ENCODE results near the gene ZNF76. TPM values are rescaled to one million over a fixed set of nuclear protein-coding genes. Genes with fewer than 3 reads are reported as not detected.

Gene ZNF76
- total RNA-seq, 1 donor from 2014 or later: 53.4 TPM

- DNase-seq (ENCODE audit: low spot score): no peak
Measured at GRCh38 chr6:35236223-35236622, 23.3 kb upstream of the ZNF76 start.

- DNase-seq (ENCODE audit: low spot score): no peak
Measured at GRCh38 chr6:35237476-35237875, 22.1 kb upstream of the ZNF76 start.

- DNase-seq (ENCODE audit: low spot score): peak; percentile 53
Measured at GRCh38 chr6:35238843-35239289, 20.7 kb upstream of the ZNF76 start.

GRCh38 chr6:35239581-35239980 is 20.0 kb upstream of the ZNF76 start:
- no peak for DNase-seq (ENCODE audit: low spot score)

GRCh38 chr6:35240838-35241801 is 18.4 kb upstream of the ZNF76 start:
- peak; percentile 82 for DNase-seq (ENCODE audit: low spot score)

GRCh38 chr6:35242486-35242885 is 17.0 kb upstream of the ZNF76 start:
- DNase-seq (ENCODE audit: low spot score): no peak

- no peak for DNase-seq (ENCODE audit: low spot score)
Measured at GRCh38 chr6:35242906-35243305, 16.6 kb upstream of the ZNF76 start.

GRCh38 chr6:35243386-35243958 is 16.1 kb upstream of the ZNF76 start:
- DNase-seq (ENCODE audit: low spot score): no peak

- no peak for DNase-seq (ENCODE audit: low spot score)
Measured at GRCh38 chr6:35244551-35244950, 15.0 kb upstream of the ZNF76 start.

GRCh38 chr6:35247642-35248231 is 11.8 kb upstream of the ZNF76 start:
- DNase-seq (ENCODE audit: low spot score): no peak

GRCh38 chr6:35248300-35248699 is 11.2 kb upstream of the ZNF76 start:
- no peak for DNase-seq (ENCODE audit: low spot score)

GRCh38 chr6:35248965-35249364 is 10.6 kb upstream of the ZNF76 start:
- DNase-seq (ENCODE audit: low spot score): no peak

GRCh38 chr6:35251949-35252348 is 7.6 kb upstream of the ZNF76 start:
- DNase-seq (ENCODE audit: low spot score): no peak

GRCh38 chr6:35253249-35253648 is 6.3 kb upstream of the ZNF76 start:
- DNase-seq (ENCODE audit: low spot score): no peak

GRCh38 chr6:35258336-35258735 is 1.2 kb upstream of the ZNF76 start:
- DNase-seq (ENCODE audit: low spot score): no peak

- no peak for DNase-seq (ENCODE audit: low spot score)
Measured at GRCh38 chr6:35258858-35259193, 709 bp upstream of the ZNF76 start.

- DNase-seq (ENCODE audit: low spot score): peak; percentile 81
Measured at GRCh38 chr6:35259948-35260590, 534 bp downstream of the ZNF76 start.

- DNase-seq (ENCODE audit: low spot score): no peak
Measured at GRCh38 chr6:35260591-35261570, 1.3 kb downstream of the ZNF76 start.

- no peak for DNase-seq (ENCODE audit: low spot score)
Measured at GRCh38 chr6:35262596-35262995, 3.1 kb downstream of the ZNF76 start.

GRCh38 chr6:35264550-35265274 is 5.2 kb downstream of the ZNF76 start:
- DNase-seq (ENCODE audit: low spot score): no peak

All from ureter (tissue), 1 donor.